NCI-H2107 (cell line): ENCODE measurements around the gene WFDC10B.
"Not testable (repeated sequence)": the region's sequence is repeated elsewhere in the genome, so short reads cannot be mapped to it uniquely, and the experiment has no call there.

Source experiments
- DNase-seq: peaks from one replicate; lab custom pipeline; 2025; lab: John Stamatoyannopoulos, UW

Gene WFDC10B

GRCh38 chr20:45647441-45648050 is 57.3 kb downstream of the WFDC10B start:
- no peak for DNase-seq

- no peak for DNase-seq
Observed at GRCh38 chr20:45646875-45647274, 57.9 kb downstream of the WFDC10B start.

- DNase-seq, result not testable (repeated sequence)
Observed at GRCh38 chr20:45645869-45646268, 59.0 kb downstream of the WFDC10B start.

- not testable (repeated sequence) for DNase-seq
Observed at GRCh38 chr20:45641076-45641475, 63.7 kb downstream of the WFDC10B start.

GRCh38 chr20:45639687-45640086 is 65.1 kb downstream of the WFDC10B start:
- DNase-seq, result no peak

- no peak for DNase-seq
Observed at GRCh38 chr20:45636513-45636912, 68.3 kb downstream of the WFDC10B start.
